Suprapubic skin (tissue), 3 donors: ENCODE data around the gene CUL1.

Source experiments
- CTCF ChIP-seq, 2 donors: fragments of 200-600 bp in 1 of 2; fragments of 450-650 bp in 1 of 2; sonication (generic) in 1 of 2; IDR thresholded peaks; one replicate each; pipeline ENCODE4 v1.5.1; 2016 to 2019; ENCODE audit warnings: antibody characterized with exemption in 2 of 2, mild to moderate bottlenecking in 1 of 2, moderate library complexity in 1 of 2
- POLR2AphosphoS5 ChIP-seq, 3 donors: sonication (generic); formaldehyde crosslinking; IDR thresholded peaks; one replicate each; pipeline ENCODE4 v1.6.1; 2017; ENCODE audit warnings: antibody characterized with exemption in 3 of 3

GRCh38 chr7:148799893-148800555 is 101.3 kb downstream of the CUL1 start:
- TF ChIP-seq CTCF (IDR thresholded peaks at IDR 0.05) (no peak), POLR2AphosphoS5 (IDR thresholded peaks at IDR 0.05) (no peak)
